ENCODE results near the gene PRAC1. TPM values are rescaled to one million over a fixed set of nuclear protein-coding genes. Genes with fewer than 3 reads are reported as not detected.

The PRAC1 gene
- polyA plus RNA-seq, 1 of the 3 experiments (the other 2 are of a cell fraction), result not detected

DNA sequence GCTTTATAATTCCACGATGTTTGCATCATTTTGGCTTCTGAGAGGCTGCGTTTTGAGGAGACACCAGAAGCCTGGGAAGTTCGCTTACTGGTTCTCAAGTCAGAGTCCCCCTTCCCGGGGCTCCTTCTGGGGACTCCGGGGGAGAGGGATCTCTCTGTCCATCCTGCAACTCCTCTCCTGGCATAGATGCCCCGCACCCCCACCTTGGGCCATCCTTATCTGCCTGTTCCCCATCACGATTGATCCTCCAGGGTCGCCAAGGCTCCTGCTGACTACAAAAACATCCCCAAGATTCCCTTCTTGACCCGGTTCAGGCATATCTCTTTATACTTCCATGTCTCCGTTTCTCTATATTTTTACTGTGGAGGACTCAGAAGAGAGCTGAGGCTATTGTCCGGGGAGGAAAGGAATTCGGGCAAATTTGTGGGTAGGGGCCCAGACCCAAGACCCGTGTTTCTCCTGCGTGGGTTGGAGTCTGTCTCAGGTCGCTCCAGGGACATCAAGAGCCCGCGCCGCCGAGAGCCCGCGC, 24.7 kb upstream of the PRAC1 start (continued):
- TF ChIP-seq, protein P1, sequence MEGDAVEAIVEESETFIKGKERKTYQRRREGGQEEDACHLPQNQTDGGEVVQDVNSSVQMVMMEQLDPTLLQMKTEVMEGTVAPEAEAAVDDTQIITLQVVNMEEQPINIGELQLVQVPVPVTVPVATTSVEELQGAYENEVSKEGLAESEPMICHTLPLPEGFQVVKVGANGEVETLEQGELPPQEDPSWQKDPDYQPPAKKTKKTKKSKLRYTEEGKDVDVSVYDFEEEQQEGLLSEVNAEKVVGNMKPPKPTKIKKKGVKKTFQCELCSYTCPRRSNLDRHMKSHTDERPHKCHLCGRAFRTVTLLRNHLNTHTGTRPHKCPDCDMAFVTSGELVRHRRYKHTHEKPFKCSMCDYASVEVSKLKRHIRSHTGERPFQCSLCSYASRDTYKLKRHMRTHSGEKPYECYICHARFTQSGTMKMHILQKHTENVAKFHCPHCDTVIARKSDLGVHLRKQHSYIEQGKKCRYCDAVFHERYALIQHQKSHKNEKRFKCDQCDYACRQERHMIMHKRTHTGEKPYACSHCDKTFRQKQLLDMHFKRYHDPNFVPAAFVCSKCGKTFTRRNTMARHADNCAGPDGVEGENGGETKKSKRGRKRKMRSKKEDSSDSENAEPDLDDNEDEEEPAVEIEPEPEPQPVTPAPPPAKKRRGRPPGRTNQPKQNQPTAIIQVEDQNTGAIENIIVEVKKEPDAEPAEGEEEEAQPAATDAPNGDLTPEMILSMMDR (IDR thresholded peaks at IDR 0.05), result no peak
- TF ChIP-seq FOXM1 (IDR thresholded peaks at IDR 0.05; ENCODE audit: low read depth) (no peak), FOSL2 (IDR thresholded peaks at IDR 0.05; ENCODE audit: borderline replicate concordance, low read depth) (no peak), RFX5 (IDR thresholded peaks at IDR 0.05; ENCODE audit: low read length) (no peak), EP300 (IDR thresholded peaks at IDR 0.05; ENCODE audit: borderline replicate concordance in 1 of 2, low read depth in 1 of 2, low read length in 1 of 2) (no peak)

DNA sequence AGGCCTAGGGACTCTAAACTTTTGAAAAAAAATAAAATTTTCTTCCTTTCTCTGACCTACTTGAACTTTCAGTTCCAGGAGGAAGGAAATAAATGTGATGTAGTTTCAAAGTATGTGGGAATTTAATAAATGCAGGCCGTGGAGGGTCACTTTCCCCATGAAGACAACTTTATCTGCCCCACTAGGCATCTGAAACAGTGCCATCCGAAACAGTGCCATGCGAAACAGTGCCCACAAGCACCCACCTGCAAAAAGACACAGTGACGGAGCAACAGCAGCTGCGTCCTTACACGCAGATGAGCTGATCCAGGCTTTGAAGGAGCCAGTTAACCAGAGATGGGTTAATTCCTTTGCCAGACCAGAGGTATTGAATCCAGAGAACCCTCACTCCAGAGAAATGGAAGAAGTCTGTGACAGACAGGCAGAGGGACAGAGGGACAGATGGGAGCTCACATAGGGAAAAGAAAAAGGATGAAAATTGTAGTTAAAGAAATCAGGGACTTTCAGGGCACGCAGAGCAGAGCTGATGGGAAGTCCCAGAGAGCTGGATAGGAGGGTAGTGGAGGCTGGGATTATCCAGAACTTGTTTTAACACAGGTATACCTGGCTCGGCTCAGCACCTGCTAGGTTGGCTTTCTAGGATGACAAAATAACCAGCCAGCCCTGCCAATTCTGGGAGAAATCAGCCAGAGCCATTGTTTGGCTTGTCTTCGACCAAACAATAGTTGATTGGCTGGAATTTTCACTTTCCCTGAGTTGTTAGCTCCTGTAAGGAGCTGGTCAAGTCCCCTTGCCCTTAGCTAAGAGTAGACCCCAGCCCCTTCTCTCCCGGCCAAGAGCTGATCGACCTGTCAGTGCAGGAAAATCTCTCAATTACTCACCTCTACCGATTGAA, 23.3 kb upstream of the PRAC1 start:
- no peak overlapping the region for H2AFZ ChIP-seq (ENCODE audit: low read depth)
- no peak for DNase-seq

DNA sequence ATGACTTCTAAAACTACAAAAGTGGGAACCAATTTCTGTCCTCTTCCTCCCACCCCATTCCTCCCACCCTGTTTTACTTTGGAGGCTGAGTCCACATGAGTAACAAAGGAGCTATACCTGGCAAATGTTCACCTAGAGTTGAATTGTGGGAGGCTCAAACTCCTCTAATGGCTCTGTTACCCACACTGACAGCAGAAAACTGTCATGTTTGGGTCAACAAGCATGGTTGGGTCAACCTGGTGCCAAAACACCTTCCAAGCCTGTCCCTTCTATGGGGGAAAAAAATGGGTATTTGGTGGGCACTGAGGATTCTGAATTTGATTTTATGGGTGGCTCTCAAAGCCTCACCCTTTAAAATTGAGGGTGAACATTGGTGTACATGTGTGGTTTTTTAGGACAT, 18.2 kb upstream of the PRAC1 start:
- Histone ChIP-seq H2AFZ (ENCODE audit: low read depth) (no peak overlapping the region), H3K4me1 (ENCODE audit: control insufficient read depth in 1 of 2, insufficient read depth in 2 of 2, low read depth in 1 of 2, low read length in 1 of 2) (no peaks in the 10 kb centered on the region), H3K27me3 (ENCODE audit: insufficient read depth) (peaks cover 96% of the 10 kb centered on the region), H3K9ac (no peak overlapping the region), H3K4me3 (ENCODE audit: low read depth in 2 of 2, low read length in 1 of 2) (no peak overlapping the region), H3K9me2 (no peaks in the 10 kb centered on the region), H4K20me1 (ENCODE audit: insufficient read depth) (no peaks in the 10 kb centered on the region), H3F3A (replicated peaks; ENCODE audit: insufficient read depth) (no peaks in the 10 kb centered on the region), H3K79me2 (ENCODE audit: insufficient read depth) (no peaks in the 10 kb centered on the region), H3K9me3 (no peaks in the 10 kb centered on the region), H3K4me2 (no peak overlapping the region), H3K27ac (ENCODE audit: low read depth in 2 of 2, low read length in 1 of 2) (no peak overlapping the region), H3K36me3 (replicated peaks in 1 of 2; ENCODE audit: control insufficient read depth in 1 of 2, insufficient read depth in 2 of 2, low read length in 1 of 2) (no peaks in the 10 kb centered on the region)
- CTCF ChIA-PET, result interaction anchor here (1.6 to 3.4 kb wide), 3 partner anchors 15 to 138 kb away, joined by 7 to 10 read pairs (median 7); no protein-coding TSS in a partner anchor
- DNase-seq, result no peak
- POLR2A ChIA-PET, result no interaction called here
- TF ChIP-seq RAD21 (IDR thresholded peaks at IDR 0.05; ENCODE audit: low read length) (no peak), NRF1 (IDR thresholded peaks at IDR 0.05; ENCODE audit: low read depth, low read length) (no peak), JUND (IDR thresholded peaks at IDR 0.05) (no peak), POLR2AphosphoS5 (IDR thresholded peaks at IDR 0.05; ENCODE audit: low read depth, low read length) (no peak), FOSL2 (IDR thresholded peaks at IDR 0.05; ENCODE audit: borderline replicate concordance, low read depth) (no peak)
- TF ChIP-seq, protein P2, sequence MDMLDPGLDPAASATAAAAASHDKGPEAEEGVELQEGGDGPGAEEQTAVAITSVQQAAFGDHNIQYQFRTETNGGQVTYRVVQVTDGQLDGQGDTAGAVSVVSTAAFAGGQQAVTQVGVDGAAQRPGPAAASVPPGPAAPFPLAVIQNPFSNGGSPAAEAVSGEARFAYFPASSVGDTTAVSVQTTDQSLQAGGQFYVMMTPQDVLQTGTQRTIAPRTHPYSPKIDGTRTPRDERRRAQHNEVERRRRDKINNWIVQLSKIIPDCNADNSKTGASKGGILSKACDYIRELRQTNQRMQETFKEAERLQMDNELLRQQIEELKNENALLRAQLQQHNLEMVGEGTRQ (IDR thresholded peaks at IDR 0.05; ENCODE audit: borderline replicate concordance, low read depth, low read length), result no peak

More for the DNA sequence above, 23.3 kb upstream of the PRAC1 start:
- Histone ChIP-seq H3K27ac (ENCODE audit: low read depth in 2 of 2, low read length in 1 of 2) (no peak overlapping the region), H3F3A (replicated peaks; ENCODE audit: insufficient read depth) (no peaks in the 10 kb centered on the region), H3K9me2 (no peaks in the 10 kb centered on the region), H4K20me1 (ENCODE audit: insufficient read depth) (no peaks in the 10 kb centered on the region), H3K9me3 (no peaks in the 10 kb centered on the region; the same call in 1 of the 2 replicates), H3K4me2 (no peak overlapping the region), H3K9ac (no peak overlapping the region), H3K79me2 (ENCODE audit: insufficient read depth) (no peaks in the 10 kb centered on the region), H3K36me3 (replicated peaks in 1 of 2; ENCODE audit: control insufficient read depth in 1 of 2, insufficient read depth in 2 of 2, low read length in 1 of 2) (no peaks in the 10 kb centered on the region), H3K27me3 (ENCODE audit: insufficient read depth) (peaks cover 98% of the 10 kb centered on the region), H3K4me1 (ENCODE audit: control insufficient read depth in 1 of 2, insufficient read depth in 2 of 2, low read depth in 1 of 2, low read length in 1 of 2) (no peaks in the 10 kb centered on the region), H3K4me3 (ENCODE audit: low read depth in 2 of 2, low read length in 1 of 2) (no peak overlapping the region)
- TF ChIP-seq FOXM1 (IDR thresholded peaks at IDR 0.05; ENCODE audit: low read depth), result no peak
- TF ChIP-seq NRF1 (IDR thresholded peaks at IDR 0.05; ENCODE audit: low read depth, low read length), result no peak
- TF ChIP-seq SIN3A (IDR thresholded peaks at IDR 0.05; ENCODE audit: borderline replicate concordance, low read depth, low read length), result no peak
- ChIA-PET POLR2A (no interaction called here), CTCF (interaction anchor here (0.9 to 1.5 kb wide), 7 partner anchors 21 to 139 kb away, joined by 3 to 8 read pairs (median 3); no protein-coding TSS in a partner anchor)
- 14% methylated on average over 12 of the region's 12 CpGs for WGBS (ENCODE audit: low lambda C conversion rate)

Data from SK-N-SH (cell line).